Measurements from ENCODE around the gene BACE2. TPM values are rescaled to one million over a fixed set of nuclear protein-coding genes. Genes with fewer than 3 reads are reported as not detected.

Gene BACE2
- total and polyA plus RNA-seq, 2 of the 4 experiments (the other 2 are of a cell fraction): 17.0 to 35.5 TPM

- dilution Hi-C loops (cut with HindIII; ENCODE audit: low sequenced_read_pairs, unreplicated experiment): no loop called here
- no peak overlapping the region for H3K4me3 ChIP-seq (ENCODE audit: insufficient read depth, low read depth, low read length)
Observed at GRCh38 chr21:41280115-41280919, 112.4 kb downstream of the BACE2 start.

More at GRCh38 chr21:41280115-41280919, 112.4 kb downstream of the BACE2 start:
- H2AK9ac ChIP-seq (replicated peaks; ENCODE audit: low read depth, low read length, poor library complexity): peak overlapping the region; percentile 25
- POLR2A ChIA-PET (ENCODE audit: unreplicated experiment): no interaction called here
- WGBS, 2 experiments (ENCODE audit: extremely low coverage in 2 of 2, insufficient read length in 1 of 2): 37% methylated on average over 11 of the region's 18 CpGs; no CpG with 5 or more reads in 1 of the 2 experiments
- CTCF ChIA-PET: interaction anchor here (0.6 kb wide), 1 partner anchor 290 kb away, joined by 5 read pairs; no protein-coding TSS in a partner anchor
- no TSS peak for BruUV-seq (replicated peaks)
- H3K36me3 ChIP-seq (ENCODE audit: control insufficient read depth, insufficient read depth, low read length): no peaks in the 10 kb centered on the region; the same call in 1 of the 2 replicates
- no peak overlapping the region; the same call in 1 of the 2 replicates for H3K18ac ChIP-seq (ENCODE audit: low read depth, low read length)
- H3K27me3 ChIP-seq (ENCODE audit: control insufficient read depth, insufficient read depth, low read length): no peaks in the 10 kb centered on the region; the same call in 1 of the 2 replicates
- H3K4me2 ChIP-seq (ENCODE audit: low read depth, low read length): no peak overlapping the region; the same call in 1 of the 2 replicates
- no peak overlapping the region for H2BK120ac ChIP-seq (ENCODE audit: low read depth, low read length)
- peaks cover 2% of the 10 kb centered on the region; the same call in 1 of the 2 replicates for H3K4me1 ChIP-seq (ENCODE audit: control insufficient read depth, insufficient read depth, low read length)
- H2AFZ ChIP-seq (replicated peaks; ENCODE audit: low read length, poor library complexity): peak overlapping the region; percentile 53
- no peak overlapping the region for H3K9ac ChIP-seq (ENCODE audit: low read depth, low read length)
- in situ Hi-C loops (cut with MboI; ENCODE audit: low sequenced_read_pairs): loop anchor here (25.0 kb wide), 1 partner anchor 507 kb away; no protein-coding TSS in a partner anchor
- H3K23ac ChIP-seq (ENCODE audit: low read depth, low read length): no peak overlapping the region
- peak; percentile 85 for DNase-seq
- H4K91ac ChIP-seq (ENCODE audit: insufficient read depth, low read depth, low read length): no peak overlapping the region
- H3K56ac ChIP-seq (ENCODE audit: extremely low read depth, insufficient read depth, low read length): 0 out of 2 replicates have a peak overlapping the region, but pooled peaks have one; percentile 3
- no peak overlapping the region for H2BK5ac ChIP-seq (ENCODE audit: low read depth, low read length, poor library complexity, severe bottlenecking)
- no peak overlapping the region for H3K27ac ChIP-seq (ENCODE audit: insufficient read depth, low read length)
- H3K79me1 ChIP-seq (ENCODE audit: low read depth in 1 of 2, low read length in 2 of 2): no peaks in the 10 kb centered on the region
- no peak overlapping the region for H2BK20ac ChIP-seq (ENCODE audit: low read depth, low read length)
- no peak overlapping the region for H3K4ac ChIP-seq (ENCODE audit: low read depth, low read length)
- ATAC-seq (ENCODE audit: low read depth): peak; percentile 53
- no peaks in the 10 kb centered on the region for H4K20me1 ChIP-seq (ENCODE audit: insufficient read depth, low read length)
- no peak overlapping the region for H4K8ac ChIP-seq (ENCODE audit: low read depth in 2 of 2, low read length in 2 of 2)
- no peaks in the 10 kb centered on the region for H3K9me1 ChIP-seq (ENCODE audit: insufficient read depth, low read length)
- no peak overlapping the region for H2AK5ac ChIP-seq (ENCODE audit: low read depth, low read length)
- intact Hi-C loops (cut with micrococcal nuclease): no loop called here
- H3K14ac ChIP-seq (replicated peaks; ENCODE audit: low read depth, low read length): no peak overlapping the region
- TF ChIP-seq SMC3 (IDR thresholded peaks at IDR 0.05; ENCODE audit: low read depth, low read length) (no peak), CEBPB (IDR thresholded peaks at IDR 0.05; ENCODE audit: low read depth, low read length) (peak; percentile 78)
- H4K5ac ChIP-seq (ENCODE audit: low read depth, low read length): no peak overlapping the region
- no peaks in the 10 kb centered on the region for H3K9me3 ChIP-seq (ENCODE audit: control insufficient read depth, insufficient read depth, low read length)
- no peak overlapping the region for H2BK15ac ChIP-seq (ENCODE audit: low read depth, low read length)

Measured in IMR-90 (cell line).